GM12878 (cell line): ENCODE results near the gene NRP2.

Experiments
- CHD2 ChIP-seq: IDR thresholded peaks from 2 replicates; pipeline ENCODE4 v1.6.1; 2011; ENCODE audit warnings: low read depth, low read length, improper control_type of control experiment, borderline replicate concordance
- CTCF ChIP-seq, 3 experiments: IDR thresholded peaks in 2 of 3; conservative IDR thresholded peaks in 1 of 3; 2 replicates each; pipeline ENCODE4 v1.5.1; 2011; ENCODE audit warnings: low read depth in 3 of 3, low read length in 3 of 3, mild to moderate bottlenecking in 3 of 3, control low read depth in 2 of 3, moderate library complexity in 2 of 3, inconsistent platforms in 1 of 3, mixed read lengths in 1 of 3; ENCODE audit not compliant: control insufficient read depth in 2 of 3, insufficient read depth in 1 of 3; ENCODE audit errors: extremely low read depth in 1 of 3
- RBBP5 ChIP-seq: fragments of 200-600 bp; sonication (generic); conservative IDR thresholded peaks from 2 replicates; pipeline ENCODE4 v1.6.1; 2016
- SMARCA5 ChIP-seq: fragments of 450-650 bp; IDR thresholded peaks from 2 replicates; pipeline ENCODE4 v1.6.1; 2017; ENCODE audit warnings: mild to moderate bottlenecking
- SREBF2 ChIP-seq: IDR thresholded peaks from 2 replicates; pipeline ENCODE4 v1.6.1; 2012; ENCODE audit warnings: mild to moderate bottlenecking, low read length

DNA sequence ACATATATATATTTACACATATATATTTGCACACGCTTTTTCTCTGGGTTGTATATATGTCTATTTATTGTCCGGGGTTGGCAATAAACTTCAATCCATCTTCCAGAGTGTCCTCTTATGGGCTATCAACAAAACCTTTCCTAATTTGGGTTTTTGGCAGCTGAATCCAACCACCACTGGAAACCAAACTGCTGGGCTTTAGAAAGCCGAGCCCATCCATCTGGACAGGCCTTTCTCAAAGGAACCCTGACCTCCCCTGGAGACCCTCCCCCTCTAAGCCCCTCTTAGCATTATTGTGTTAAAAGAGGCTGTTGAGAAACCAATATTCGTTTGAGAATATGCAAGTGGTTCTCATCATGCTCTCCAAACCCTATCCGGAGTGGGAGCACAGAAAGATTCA lies 153.6 kb downstream of the NRP2 start:
- TF ChIP-seq SMARCA5: no peak
- no peak for TF ChIP-seq CHD2
- TF ChIP-seq SREBF2: no peak
- TF ChIP-seq CTCF (IDR thresholded peaks at IDR 0.05 in 2 of 3, conservative IDR thresholded peaks at IDR 0.05 in 1 of 3; ENCODE audit: control insufficient read depth in 2 of 3, extremely low read depth in 1 of 3, insufficient read depth in 1 of 3, low read depth in 3 of 3, low read length in 3 of 3): no peak
- no peak for TF ChIP-seq RBBP5
